CD4-positive, CD25-positive, alpha-beta regulatory T cell (primary cell): ENCODE data around the gene C1QL3. TPM values are rescaled to one million over a fixed set of nuclear protein-coding genes. Genes with fewer than 3 reads are reported as not detected.
A peak's percentile ranks its signal among the peaks of the same experiment; 100 is the strongest.

Source experiments
- ATAC-seq, 2 donors: fragments of 150-1000 bp; cut with Tn5 transposase; one replicate each; pipeline ENCODE4 v1.10.0; 2021; ENCODE audit warnings: low read depth in 2 of 2, moderate number of reproducible peaks in 2 of 2, moderate library complexity in 1 of 2
- DNase-seq, 3 donors: peaks; one replicate each; pipeline versions ENCODE4 v3.0.0 to v3.0.0-alpha.2; 2012 to 2022; ENCODE audit warnings: mixed read lengths in 1 of 3
- H3K27ac ChIP-seq: one replicate; pipeline ENCODE4 v1.7.0; 2013; ENCODE audit warnings: mild to moderate bottlenecking, low read length; ENCODE audit not compliant: insufficient read depth, poor library complexity, severe bottlenecking
- H3K27me3 ChIP-seq: one replicate; pipeline ENCODE4 v1.7.0; 2013; ENCODE audit warnings: low read length; ENCODE audit not compliant: control insufficient read depth, insufficient read depth
- H3K36me3 ChIP-seq: one replicate; pipeline ENCODE4 v1.7.0; 2013; ENCODE audit warnings: mild to moderate bottlenecking, low read length, moderate library complexity; ENCODE audit not compliant: control insufficient read depth, insufficient read depth
- H3K4me1 ChIP-seq: 2 replicates; pipeline ENCODE4 v1.7.0; 2013; ENCODE audit warnings: mild to moderate bottlenecking, low read length; ENCODE audit not compliant: insufficient read depth, control insufficient read depth, poor library complexity, severe bottlenecking
- H3K4me3 ChIP-seq: one replicate; pipeline ENCODE4 v1.7.0; 2013; ENCODE audit warnings: low read depth, mild to moderate bottlenecking, low read length, moderate library complexity
- H3K9me3 ChIP-seq, 2 experiments: 1 replicate in 1 of 2; 2 replicates in 1 of 2; pipeline ENCODE4 v1.7.0; 2013; ENCODE audit warnings: low read length in 2 of 2, mild to moderate bottlenecking in 1 of 2, moderate library complexity in 1 of 2; ENCODE audit not compliant: control insufficient read depth in 2 of 2
- H3K27ac Mint-ChIP-seq, 3 donors: one replicate each; pipeline ENCODE4 v1.8.0; 2020 to 2022; ENCODE audit warnings: mild to moderate bottlenecking in 3 of 3, mixed read lengths in 3 of 3, moderate library complexity in 2 of 3
- H3K27me3 Mint-ChIP-seq: one replicate; pipeline ENCODE4 v1.8.0; 2022; ENCODE audit warnings: mild to moderate bottlenecking, mixed read lengths
- H3K36me3 Mint-ChIP-seq: one replicate; pipeline ENCODE4 v1.8.0; 2020; ENCODE audit warnings: mixed read lengths
- H3K4me1 Mint-ChIP-seq, 4 donors: one replicate each; pipeline ENCODE4 v1.8.0; 2020 to 2022; ENCODE audit warnings: mixed read lengths in 4 of 4, mild to moderate bottlenecking in 1 of 4
- H3K4me3 Mint-ChIP-seq, 4 donors: one replicate each; pipeline ENCODE4 v1.8.0; 2020 to 2022; ENCODE audit warnings: mild to moderate bottlenecking in 4 of 4, mixed read lengths in 4 of 4, moderate library complexity in 3 of 4
- H3K9me3 Mint-ChIP-seq, 7 donors: one replicate each; pipeline ENCODE4 v1.8.0; 2020 to 2022; ENCODE audit warnings: mixed read lengths in 7 of 7, mild to moderate bottlenecking in 3 of 7, moderate library complexity in 2 of 7
- polyA plus RNA-seq, 4 donors: library from polyadenylated mRNA; unstranded; fragments of 300-500 nt; fragmentation: Illumina TruSeq; gene quantifications; one replicate each; pipeline ENCODE4 v1.2.3, GENCODE V29; 2021
- total RNA-seq: library from RNA; stranded (reverse); gene quantifications from one replicate; pipeline ENCODE4 v1.2.3, GENCODE V29; 2022

C1QL3 gene
- not detected for total RNA-seq
- under 1 TPM; 0.23 to 0.92 (median 0.31) TPM for polyA plus RNA-seq

GRCh38 chr10:16521311-16522016, at the start of gene C1QL3:
TSS of gene C1QL3 (minus strand) at chr10:16521879. CDS start at chr10:16521065, 814 bp downstream.
- Mint-ChIP-seq H3K4me3 (peak within 1 kb of the TSS; percentile 11 to 88 (median 84)), H3K9me3 (no peaks in the 10 kb centered on the region), H3K27ac (peak within 1 kb of the TSS in 1 of 3 donors; percentile 20), H3K27me3 (peaks cover 49% of the 10 kb centered on the region), H3K36me3 (peaks cover 18% of the 10 kb centered on the region), H3K4me1 (peaks cover 0 to 16% (median 8%) of the 10 kb centered on the region in 4 donors)
- H3K27me3 ChIP-seq, result peaks cover 20% of the 10 kb centered on the region
- peaks cover 19% of the 10 kb centered on the region for H3K4me1 ChIP-seq
- ATAC-seq (peak; percentile 21 to 47), DNase-seq (peak in 2 of 3 donors; percentile 24 to 55)
- no peak within 1 kb of the TSS for H3K27ac ChIP-seq
- no peaks in the 10 kb centered on the region for H3K9me3 ChIP-seq
- H3K4me3 ChIP-seq, result peak within 1 kb of the TSS; percentile 19
- H3K36me3 ChIP-seq, result no peaks in the 10 kb centered on the region

GRCh38 chr10:16570731-16571130, 49.1 kb upstream of the C1QL3 start:
- peaks cover 0 to 4% (median 0%) of the 10 kb centered on the region in 7 donors for H3K9me3 Mint-ChIP-seq
- H3K36me3 Mint-ChIP-seq, result no peaks in the 10 kb centered on the region
- peak overlapping the region; percentile 64 for H3K4me3 ChIP-seq
- DNase-seq, result peak in 1 of 3 donors; percentile 15
- no peaks in the 10 kb centered on the region for H3K36me3 ChIP-seq
- H3K27me3 Mint-ChIP-seq, result peaks cover 18% of the 10 kb centered on the region
- H3K27ac Mint-ChIP-seq, result no peak overlapping the region
- H3K4me1 ChIP-seq, result no peaks in the 10 kb centered on the region
- H3K9me3 ChIP-seq, result no peaks in the 10 kb centered on the region
- no peaks in the 10 kb centered on the region for H3K27me3 ChIP-seq
- no peak for ATAC-seq
- H3K4me1 Mint-ChIP-seq, result peaks cover 0 to 7% (median 6%) of the 10 kb centered on the region in 4 donors
- no peak overlapping the region for H3K27ac ChIP-seq
- peak overlapping the region in 2 of 4 donors; percentile 36 to 53 for H3K4me3 Mint-ChIP-seq

- Histone ChIP-seq H3K4me3 (no peak overlapping the region), H3K4me1 (no peaks in the 10 kb centered on the region), H3K36me3 (no peaks in the 10 kb centered on the region), H3K27me3 (no peaks in the 10 kb centered on the region), H3K9me3 (no peaks in the 10 kb centered on the region), H3K27ac (no peak overlapping the region)
- Mint-ChIP-seq H3K4me1 (peaks cover 0 to 7% (median 6%) of the 10 kb centered on the region in 4 donors), H3K27me3 (peaks cover 13% of the 10 kb centered on the region), H3K9me3 (peaks cover 0 to 2% (median 0%) of the 10 kb centered on the region in 7 donors), H3K36me3 (no peaks in the 10 kb centered on the region), H3K4me3 (no peak overlapping the region), H3K27ac (no peak overlapping the region)
- DNase-seq (no peak), ATAC-seq (no peak)
Observed at GRCh38 chr10:16566202-16566805, 44.6 kb upstream of the C1QL3 start.

- no peaks in the 10 kb centered on the region for H3K36me3 Mint-ChIP-seq
- Histone ChIP-seq H3K36me3 (no peaks in the 10 kb centered on the region), H3K4me3 (no peak overlapping the region), H3K27me3 (no peaks in the 10 kb centered on the region), H3K27ac (no peak overlapping the region), H3K4me1 (no peaks in the 10 kb centered on the region), H3K9me3 (no peaks in the 10 kb centered on the region)
- peaks cover 0 to 2% (median 2%) of the 10 kb centered on the region in 4 donors for H3K4me1 Mint-ChIP-seq
- ATAC-seq (no peak), DNase-seq (no peak)
- peaks cover 0 to 2% (median 0%) of the 10 kb centered on the region in 7 donors for H3K9me3 Mint-ChIP-seq
- no peak overlapping the region for H3K4me3 Mint-ChIP-seq
- no peak overlapping the region for H3K27ac Mint-ChIP-seq
- H3K27me3 Mint-ChIP-seq, result peaks cover 13% of the 10 kb centered on the region
Observed at GRCh38 chr10:16565604-16566003, 43.9 kb upstream of the C1QL3 start.

- peaks cover 0 to 4% (median 0%) of the 10 kb centered on the region in 7 donors for H3K9me3 Mint-ChIP-seq
- H3K27ac Mint-ChIP-seq, result no peak overlapping the region
- Histone ChIP-seq H3K4me1 (no peaks in the 10 kb centered on the region), H3K36me3 (no peaks in the 10 kb centered on the region), H3K27me3 (no peaks in the 10 kb centered on the region), H3K9me3 (no peaks in the 10 kb centered on the region), H3K4me3 (no peak overlapping the region), H3K27ac (no peak overlapping the region)
- DNase-seq (no peak), ATAC-seq (no peak)
- H3K4me1 Mint-ChIP-seq, result no peaks in the 10 kb centered on the region
- H3K4me3 Mint-ChIP-seq, result no peak overlapping the region
- H3K27me3 Mint-ChIP-seq, result peaks cover 21% of the 10 kb centered on the region
- H3K36me3 Mint-ChIP-seq, result no peaks in the 10 kb centered on the region
Observed at GRCh38 chr10:16562891-16563290, 41.2 kb upstream of the C1QL3 start.

- peaks cover 35% of the 10 kb centered on the region for H3K27me3 Mint-ChIP-seq
- no peaks in the 10 kb centered on the region for H3K4me1 Mint-ChIP-seq
Observed at GRCh38 chr10:16559236-16559773, 37.6 kb upstream of the C1QL3 start.

GRCh38 chr10:16547973-16548372, 26.3 kb upstream of the C1QL3 start:
- no peak overlapping the region for H3K4me3 Mint-ChIP-seq
- H3K36me3 Mint-ChIP-seq, result no peaks in the 10 kb centered on the region
- H3K27ac Mint-ChIP-seq, result peak overlapping the region in 1 of 3 donors; percentile 9
- no peak for DNase-seq
- Histone ChIP-seq H3K4me1 (no peaks in the 10 kb centered on the region), H3K4me3 (no peak overlapping the region), H3K27ac (no peak overlapping the region), H3K36me3 (no peaks in the 10 kb centered on the region), H3K27me3 (no peaks in the 10 kb centered on the region), H3K9me3 (no peaks in the 10 kb centered on the region)
- H3K9me3 Mint-ChIP-seq, result peaks cover 0 to 2% (median 0%) of the 10 kb centered on the region in 7 donors
- ATAC-seq, result no peak
- peaks cover 11% of the 10 kb centered on the region for H3K27me3 Mint-ChIP-seq
- H3K4me1 Mint-ChIP-seq, result peaks cover 0 to 4% (median 0%) of the 10 kb centered on the region in 4 donors

More at GRCh38 chr10:16559236-16559773, 37.6 kb upstream of the C1QL3 start:
- H3K4me3 ChIP-seq, result no peak overlapping the region
- ATAC-seq, result no peak
- no peak overlapping the region for H3K4me3 Mint-ChIP-seq
- no peak overlapping the region for H3K27ac ChIP-seq
- no peak overlapping the region for H3K27ac Mint-ChIP-seq
- H3K4me1 ChIP-seq, result no peaks in the 10 kb centered on the region
- peaks cover 3% of the 10 kb centered on the region for H3K27me3 ChIP-seq
- no peaks in the 10 kb centered on the region for H3K9me3 ChIP-seq
- DNase-seq, result no peak
- no peaks in the 10 kb centered on the region for H3K36me3 ChIP-seq
- H3K9me3 Mint-ChIP-seq, result peaks cover 0 to 6% (median 0%) of the 10 kb centered on the region in 7 donors
- no peaks in the 10 kb centered on the region for H3K36me3 Mint-ChIP-seq
